GM19395 (cell line): Measurements from ENCODE around the gene USP53.
A peak's percentile ranks its signal among the peaks of the same experiment; 100 is the strongest.
"Not testable (repeated sequence)": the region's sequence is repeated elsewhere in the genome, so short reads cannot be mapped to it uniquely, and the experiment has no call there.

ENCODE experiments used
- ATAC-seq: cut with Tn5 transposase; IDR thresholded peaks from one replicate; pipeline ENCODE4 v1.9.1; 2021; ENCODE audit warnings: mild to moderate bottlenecking, moderate library complexity; ENCODE audit not compliant: unreplicated experiment

The USP53 gene

DNA sequence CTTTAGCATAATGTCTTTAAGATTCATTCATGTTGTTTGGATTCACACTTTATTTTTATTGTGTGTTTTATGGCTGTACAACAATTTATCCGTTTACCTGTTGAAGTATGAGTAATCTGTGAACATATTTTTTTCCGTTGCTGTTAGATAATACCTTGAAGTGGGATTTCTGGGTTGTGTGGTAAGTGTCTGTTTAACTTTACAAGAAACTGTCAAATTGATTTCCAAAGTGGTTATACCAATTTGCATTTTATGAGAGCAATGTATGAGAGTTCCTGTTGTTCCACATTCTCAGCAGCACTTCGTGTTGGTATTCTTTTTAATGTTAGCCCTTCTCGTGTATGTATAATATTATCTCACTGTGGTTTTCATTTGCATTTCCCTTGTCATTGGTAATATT, 53.6 kb downstream of the USP53 start:
- ATAC-seq: no peak

DNA sequence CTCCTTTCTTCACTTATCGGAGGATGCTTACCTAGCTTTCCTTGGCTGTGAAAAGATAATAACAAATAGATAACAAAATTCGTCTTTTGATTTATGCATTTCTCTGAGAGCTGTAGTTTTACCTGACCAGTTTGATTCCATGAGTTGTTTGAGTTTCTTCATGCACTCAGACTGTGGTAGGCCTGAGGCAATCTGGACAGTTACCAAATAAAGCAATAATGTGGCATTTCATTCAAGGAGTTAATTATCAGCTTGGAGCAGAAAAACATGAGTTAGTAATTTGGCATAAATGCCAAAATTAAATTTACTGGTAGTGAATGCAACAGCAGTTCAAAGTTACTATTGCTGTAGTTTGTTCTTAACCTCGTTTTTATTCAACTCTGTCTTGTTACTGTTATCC, 56.0 kb downstream of the USP53 start:
- no peak for ATAC-seq

- no peak for ATAC-seq
Observed at GRCh38 chr4:119271361-119272085, 59.0 kb downstream of the USP53 start.

GRCh38 chr4:119279541-119279940, 67.0 kb downstream of the USP53 start:
- ATAC-seq: not testable (repeated sequence)

GRCh38 chr4:119279945-119280344, 67.4 kb downstream of the USP53 start:
- ATAC-seq: not testable (repeated sequence)

DNA sequence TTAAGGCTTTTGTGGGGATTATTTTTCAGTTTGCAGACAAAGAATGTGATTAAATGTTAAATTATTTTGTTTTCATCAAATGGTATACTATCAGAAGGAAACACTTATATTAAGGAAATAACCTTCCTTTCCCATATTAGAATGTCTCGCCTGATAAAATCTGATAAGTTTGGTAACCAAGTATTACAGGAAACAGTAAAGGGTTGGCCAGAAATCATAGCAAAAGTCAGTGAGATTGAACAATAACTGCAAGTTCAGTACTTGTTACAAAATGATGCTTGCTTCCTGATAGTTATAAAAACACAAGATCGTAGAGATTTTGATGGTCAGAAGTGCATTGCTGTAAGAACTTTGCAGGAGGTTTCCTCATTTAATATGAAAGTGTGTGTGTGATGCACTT, 68.9 kb downstream of the USP53 start:
- no peak for ATAC-seq

GRCh38 chr4:119284876-119285780, 72.6 kb downstream of the USP53 start:
- ATAC-seq: peak; percentile 91

- no peak for ATAC-seq
Observed at GRCh38 chr4:119286377-119287002, 74.0 kb downstream of the USP53 start.

DNA sequence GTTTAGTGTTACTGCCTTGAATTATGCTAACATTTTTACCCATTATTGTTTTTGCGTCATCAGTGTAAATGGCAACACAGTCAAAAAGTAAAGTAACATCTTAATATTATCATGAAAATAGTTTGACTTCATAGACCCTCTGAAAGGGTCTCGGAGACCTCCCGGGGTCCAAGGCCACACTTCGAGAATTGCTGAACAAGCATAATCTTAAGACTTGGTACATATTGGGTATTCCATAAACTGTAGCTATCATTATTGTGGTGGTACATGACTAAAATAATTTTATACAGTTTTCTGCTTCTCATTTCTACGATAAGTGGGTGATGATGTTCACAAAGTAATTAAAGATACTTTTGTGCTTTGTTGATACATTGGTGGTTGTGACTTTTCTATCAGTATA, 76.8 kb downstream of the USP53 start:
- ATAC-seq: no peak

DNA sequence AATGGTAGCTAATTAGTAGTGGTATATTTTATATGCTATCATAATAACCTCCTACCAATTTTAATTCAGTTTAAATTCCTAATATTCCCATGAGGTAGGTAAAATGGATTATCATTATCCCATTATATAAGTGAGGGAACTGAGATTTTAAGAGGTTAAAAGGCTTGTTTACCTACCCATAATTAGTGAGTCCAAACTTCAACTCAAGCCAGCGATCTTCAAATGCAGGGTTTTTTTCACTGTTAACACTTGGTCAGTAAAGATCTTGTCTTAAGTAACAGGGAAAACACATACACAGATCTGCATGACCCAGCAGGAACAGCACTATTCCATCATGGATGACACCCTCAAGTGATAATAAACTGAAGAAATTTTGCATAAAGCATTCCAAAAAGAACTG, 78.1 kb downstream of the USP53 start:
- ATAC-seq: no peak

DNA sequence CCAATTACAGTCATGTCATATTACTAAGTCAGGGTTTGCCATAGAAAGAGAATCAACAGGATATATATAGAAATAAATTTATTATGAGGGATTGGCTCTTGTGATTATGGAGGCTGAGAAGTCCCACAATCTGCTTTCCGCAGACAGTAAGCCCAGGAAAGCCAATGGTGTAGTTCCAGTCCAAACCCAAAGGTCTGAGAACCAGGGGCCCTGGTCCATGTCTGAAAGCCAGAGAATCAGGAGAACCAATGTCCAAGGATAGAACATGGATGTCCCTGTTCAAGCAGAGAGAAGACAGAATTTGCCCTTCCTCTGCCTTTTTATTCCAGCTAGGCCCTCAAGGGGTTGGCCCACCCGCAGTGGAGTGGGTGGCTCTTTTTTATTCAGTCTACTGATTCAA, 83.8 kb downstream of the USP53 start:
- no peak for ATAC-seq

- ATAC-seq: no peak
Observed at GRCh38 chr4:119297795-119298194, 85.3 kb downstream of the USP53 start.

- ATAC-seq: peak; percentile 3
Observed at GRCh38 chr4:119299260-119299671, 86.8 kb downstream of the USP53 start.

DNA sequence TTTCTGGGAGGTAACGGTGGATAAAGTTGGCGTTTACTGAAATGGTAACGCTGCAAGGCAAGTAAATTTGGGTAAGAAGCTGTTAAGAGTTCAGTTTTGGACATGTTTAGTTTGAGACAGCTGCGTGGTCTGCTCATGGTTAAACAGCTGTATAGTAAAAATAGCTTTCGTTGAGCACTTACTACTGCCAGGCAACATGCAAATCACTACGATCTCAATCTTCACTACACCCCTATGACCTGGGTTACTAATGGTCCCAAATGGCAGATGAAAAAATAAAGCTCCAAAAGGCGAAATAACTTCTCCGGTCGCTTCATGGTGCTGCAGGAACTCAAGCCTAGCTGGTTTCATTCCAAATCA, 87.2 kb downstream of the USP53 start:
- ATAC-seq: peak; percentile 61

DNA sequence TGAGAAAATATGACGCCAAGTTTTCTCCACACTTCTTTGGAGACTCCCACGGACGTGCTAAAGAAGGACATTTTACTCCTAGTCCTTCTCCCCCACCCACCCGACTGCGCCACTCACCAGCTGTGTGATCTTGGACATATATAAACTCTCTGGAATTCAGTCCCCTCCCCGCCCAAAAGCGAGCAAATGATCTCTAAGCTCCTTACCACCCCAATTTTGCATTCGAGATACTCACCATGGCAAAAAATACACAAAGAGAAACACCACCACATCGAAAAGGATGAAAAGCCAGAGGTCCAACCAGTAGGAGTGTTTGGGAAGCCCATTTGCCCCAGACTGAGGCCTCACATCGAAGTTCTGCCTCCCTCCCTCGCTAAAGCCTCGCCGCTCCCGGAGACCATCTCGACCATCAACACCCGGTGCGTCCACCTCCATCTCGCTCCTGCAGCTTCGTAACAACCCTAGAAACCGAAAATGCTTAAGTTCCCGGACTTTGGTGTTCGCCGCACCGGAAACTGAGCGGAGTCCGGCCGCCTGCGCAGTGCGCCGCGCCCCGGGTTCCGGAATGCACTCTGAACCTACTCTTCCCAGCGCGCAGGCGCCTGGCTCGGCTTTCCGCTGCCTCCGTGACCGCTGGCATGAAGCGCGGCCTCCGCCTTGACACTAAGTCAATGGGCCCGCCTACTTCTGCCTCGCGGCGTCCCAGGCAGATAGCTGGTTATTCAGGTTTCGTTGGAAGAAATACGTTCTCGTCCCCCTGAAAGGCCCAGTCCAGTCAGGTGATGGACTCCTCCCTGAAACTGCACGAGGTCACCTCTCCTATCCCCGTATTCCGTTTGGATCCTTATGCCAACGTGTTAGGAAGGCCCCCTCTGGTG, 87.8 kb downstream of the USP53 start:
- ATAC-seq: peak; percentile 94

DNA sequence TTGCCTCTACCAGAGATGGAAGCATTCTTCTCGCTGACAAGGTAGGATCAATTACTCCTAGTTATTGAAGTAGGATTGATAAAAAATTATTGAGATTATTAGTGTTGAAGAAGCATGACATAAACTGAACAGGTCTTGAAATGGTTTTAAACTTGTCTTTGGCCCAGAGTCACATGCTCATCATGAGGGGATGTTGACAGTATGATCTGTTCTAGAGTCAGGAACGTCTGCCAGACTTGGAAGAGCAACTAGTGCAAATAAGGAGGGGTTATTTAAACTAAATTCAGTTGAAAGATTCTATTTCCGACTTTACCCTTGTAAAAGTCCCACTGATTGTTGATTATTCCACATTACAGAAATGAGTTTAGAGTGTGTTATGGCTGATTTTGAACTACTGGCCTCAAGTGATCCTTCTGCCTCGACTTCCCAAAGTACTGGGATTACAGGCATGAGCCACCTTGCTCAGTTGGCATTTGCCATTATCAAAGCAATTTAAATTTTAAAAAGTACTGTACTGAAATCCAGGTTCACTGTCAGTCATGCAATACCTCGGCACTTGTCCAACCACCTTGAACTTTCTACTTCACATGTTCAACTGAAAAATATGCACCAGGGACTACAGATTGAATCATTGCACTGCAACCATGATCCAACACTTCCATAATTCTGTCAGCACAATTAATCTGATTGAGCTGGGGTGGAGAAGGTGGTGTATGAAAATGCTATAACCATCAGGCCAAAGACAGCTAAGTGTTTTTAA, 89.7 kb downstream of the USP53 start:
- no peak for ATAC-seq

DNA sequence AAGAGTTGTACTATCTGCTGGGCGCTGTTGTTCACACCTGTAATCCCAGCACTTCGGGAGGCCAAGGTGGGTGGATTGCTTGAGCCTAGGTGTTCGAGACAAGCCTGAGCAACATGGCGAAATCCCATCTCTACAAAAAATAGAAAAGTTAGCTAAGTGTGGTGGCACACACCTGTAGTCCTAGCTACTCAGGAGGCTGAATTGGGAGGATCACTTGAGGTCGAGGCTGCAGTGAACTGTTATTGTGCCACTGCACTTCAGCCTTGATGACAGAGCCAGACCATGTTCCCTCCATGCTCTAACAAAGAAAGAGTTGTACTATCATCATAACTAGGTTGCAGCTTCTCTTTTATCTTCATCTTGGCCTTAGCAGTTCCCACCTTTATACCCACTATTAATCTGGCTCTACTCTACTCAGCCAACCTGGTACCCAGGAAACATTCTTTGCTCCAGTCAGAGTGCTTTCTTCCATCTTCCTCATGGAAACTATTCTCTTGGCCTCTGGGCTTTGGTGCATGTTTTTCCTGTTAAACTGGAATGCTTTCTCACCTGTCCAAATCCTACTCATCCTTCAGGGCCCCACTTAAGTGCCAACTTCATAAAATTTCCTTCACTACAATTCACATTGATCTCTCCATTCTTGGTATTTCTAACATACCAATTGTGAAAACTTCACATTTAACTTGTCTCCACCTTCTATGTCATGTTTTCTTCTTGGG, 91.2 kb downstream of the USP53 start:
- no peak for ATAC-seq

GRCh38 chr4:119304431-119304830, 91.9 kb downstream of the USP53 start:
- no peak for ATAC-seq

DNA sequence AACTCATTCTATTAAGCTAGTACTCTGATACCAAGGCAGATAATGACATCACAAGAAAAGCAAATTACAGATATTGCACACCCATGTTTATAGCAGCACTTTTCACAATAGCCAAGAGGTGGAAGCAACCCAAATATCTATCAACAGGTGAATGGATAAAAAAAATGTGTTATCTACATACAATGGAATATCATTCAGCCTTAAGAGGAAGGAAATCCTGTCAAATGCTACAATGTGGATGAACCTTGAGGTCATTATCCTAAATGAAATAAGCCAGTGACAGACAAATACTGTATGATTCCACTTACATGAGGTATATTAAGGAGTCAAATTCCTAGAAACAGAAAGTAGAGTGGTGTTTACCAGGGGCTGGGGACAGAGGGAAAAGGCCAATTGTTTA, 95.1 kb downstream of the USP53 start:
- ATAC-seq: no peak
